Tibial nerve (tissue), 4 donors: Measurements from ENCODE around the gene SGMS2.

Experiments used
- EP300 ChIP-seq, 2 donors: sonication (generic); formaldehyde crosslinking; IDR thresholded peaks; one replicate each; pipeline ENCODE4 v1.6.1; 2017; ENCODE audit warnings: antibody characterized with exemption in 2 of 2, mild to moderate bottlenecking in 1 of 2
- POLR2A ChIP-seq, 2 donors: fragments of 450-650 bp; IDR thresholded peaks; one replicate each; pipeline ENCODE4 v1.6.1; 2017; ENCODE audit warnings: antibody characterized with exemption in 2 of 2, mild to moderate bottlenecking in 2 of 2, moderate library complexity in 2 of 2
- TF ChIP-seq, protein P1 (sequence below), 5 experiments: fragments of 200-600 bp in 3 of 5; fragments of 450-650 bp in 2 of 5; sonication (generic) in 3 of 5; IDR thresholded peaks; one replicate each; pipeline ENCODE4 v1.5.1; 2016 to 2019; ENCODE audit warnings: antibody characterized with exemption in 5 of 5, mild to moderate bottlenecking in 3 of 5, moderate library complexity in 2 of 5

DNA sequence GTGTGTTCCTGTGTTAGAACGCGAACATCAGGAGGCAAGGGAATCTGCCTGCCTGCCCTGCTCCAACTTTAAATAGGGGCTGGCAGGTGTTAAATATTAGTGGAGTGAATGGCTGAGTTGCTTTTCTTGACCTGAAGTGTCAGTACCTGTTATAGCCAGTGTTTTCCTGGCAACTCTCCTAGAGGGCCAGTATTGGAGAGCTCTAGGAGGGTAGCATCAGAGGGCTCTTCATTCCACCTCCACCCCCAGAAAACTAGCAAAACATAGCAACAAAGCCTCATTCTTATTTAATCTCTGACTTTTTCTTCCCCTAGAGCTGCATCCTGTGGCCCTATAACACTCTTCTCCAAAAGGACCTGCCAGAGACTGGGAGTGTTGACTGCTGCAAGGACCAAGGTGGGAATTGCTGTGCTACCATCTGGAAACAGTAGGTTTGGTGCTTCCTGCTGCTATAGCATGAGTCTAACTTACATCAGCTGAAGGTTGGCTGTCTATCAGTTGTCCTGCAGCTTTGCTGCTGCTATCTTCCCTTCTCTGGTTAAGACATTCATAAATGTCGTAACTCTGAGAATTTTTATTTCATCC is 33.5 kb downstream of the SGMS2 start:
- TF ChIP-seq, protein P1, sequence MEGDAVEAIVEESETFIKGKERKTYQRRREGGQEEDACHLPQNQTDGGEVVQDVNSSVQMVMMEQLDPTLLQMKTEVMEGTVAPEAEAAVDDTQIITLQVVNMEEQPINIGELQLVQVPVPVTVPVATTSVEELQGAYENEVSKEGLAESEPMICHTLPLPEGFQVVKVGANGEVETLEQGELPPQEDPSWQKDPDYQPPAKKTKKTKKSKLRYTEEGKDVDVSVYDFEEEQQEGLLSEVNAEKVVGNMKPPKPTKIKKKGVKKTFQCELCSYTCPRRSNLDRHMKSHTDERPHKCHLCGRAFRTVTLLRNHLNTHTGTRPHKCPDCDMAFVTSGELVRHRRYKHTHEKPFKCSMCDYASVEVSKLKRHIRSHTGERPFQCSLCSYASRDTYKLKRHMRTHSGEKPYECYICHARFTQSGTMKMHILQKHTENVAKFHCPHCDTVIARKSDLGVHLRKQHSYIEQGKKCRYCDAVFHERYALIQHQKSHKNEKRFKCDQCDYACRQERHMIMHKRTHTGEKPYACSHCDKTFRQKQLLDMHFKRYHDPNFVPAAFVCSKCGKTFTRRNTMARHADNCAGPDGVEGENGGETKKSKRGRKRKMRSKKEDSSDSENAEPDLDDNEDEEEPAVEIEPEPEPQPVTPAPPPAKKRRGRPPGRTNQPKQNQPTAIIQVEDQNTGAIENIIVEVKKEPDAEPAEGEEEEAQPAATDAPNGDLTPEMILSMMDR (IDR thresholded peaks at IDR 0.05): no peak
- no peak for TF ChIP-seq POLR2A (IDR thresholded peaks at IDR 0.05)
- TF ChIP-seq EP300 (IDR thresholded peaks at IDR 0.05): no peak
